Activated CD4-positive, CD25-positive, alpha-beta regulatory T cell treated with anti-CD3 and anti-CD28 coated beads, Interleukin-2, amount 50 U/mL, for 24 hours (primary cell): Measurements from ENCODE around the gene CATSPERB.
"Not testable (repeated sequence)": the region's sequence is repeated elsewhere in the genome, so short reads cannot be mapped to it uniquely, and the experiment has no call there.

Experiments used
- ATAC-seq, 2 donors: fragments of 150-1000 bp; cut with Tn5 transposase; one replicate each; pipeline ENCODE4 v1.10.0; 2021; ENCODE audit warnings: mild to moderate bottlenecking in 1 of 2, moderate library complexity in 1 of 2

Gene CATSPERB

GRCh38 chr14:91731986-91732385, at the start of gene CATSPERB:
CATSPERB (minus strand) TSS chr14:91732086; CDS start chr14:91729479, 2,607 bp downstream.
- no peak for ATAC-seq

DNA sequence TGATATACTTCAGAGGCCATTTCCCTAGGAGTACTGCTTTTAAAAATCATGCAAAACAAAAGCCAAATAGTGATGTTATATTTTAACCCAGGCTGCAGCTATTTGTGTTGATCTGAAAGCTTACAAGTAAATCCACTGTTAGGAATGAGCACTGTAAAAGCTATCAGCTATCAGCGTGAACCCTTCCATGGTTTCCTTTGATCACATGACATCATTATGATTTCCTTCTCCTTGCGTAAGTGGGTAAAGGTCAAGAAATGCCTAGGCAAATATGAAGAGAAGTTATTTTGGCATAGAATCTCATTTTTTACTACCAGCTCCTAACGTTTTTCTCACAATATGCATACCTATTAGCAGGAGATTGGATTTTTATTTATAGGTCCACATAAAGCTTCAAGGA, 48.6 kb upstream of the CATSPERB start:
- ATAC-seq, result no peak

DNA sequence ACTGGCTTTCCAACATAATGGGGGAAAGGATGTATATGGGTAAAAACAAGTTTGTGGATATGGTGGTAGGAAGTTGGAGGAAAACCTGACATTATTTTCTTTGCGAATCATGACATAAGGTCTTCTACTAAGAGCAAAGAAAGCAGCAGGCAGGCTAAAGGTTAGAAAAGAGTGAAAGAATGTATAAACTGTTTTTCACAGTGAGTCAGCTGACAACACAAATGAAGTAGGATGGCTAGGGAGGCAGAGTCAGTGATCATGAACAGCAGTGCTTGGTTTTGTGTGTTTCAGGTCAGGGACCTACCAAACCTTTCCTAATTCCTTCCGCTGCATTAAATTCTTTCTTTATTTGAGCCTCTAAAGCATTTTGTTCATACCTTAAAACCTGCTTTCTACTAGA, 46.3 kb upstream of the CATSPERB start:
- ATAC-seq, result no peak

DNA sequence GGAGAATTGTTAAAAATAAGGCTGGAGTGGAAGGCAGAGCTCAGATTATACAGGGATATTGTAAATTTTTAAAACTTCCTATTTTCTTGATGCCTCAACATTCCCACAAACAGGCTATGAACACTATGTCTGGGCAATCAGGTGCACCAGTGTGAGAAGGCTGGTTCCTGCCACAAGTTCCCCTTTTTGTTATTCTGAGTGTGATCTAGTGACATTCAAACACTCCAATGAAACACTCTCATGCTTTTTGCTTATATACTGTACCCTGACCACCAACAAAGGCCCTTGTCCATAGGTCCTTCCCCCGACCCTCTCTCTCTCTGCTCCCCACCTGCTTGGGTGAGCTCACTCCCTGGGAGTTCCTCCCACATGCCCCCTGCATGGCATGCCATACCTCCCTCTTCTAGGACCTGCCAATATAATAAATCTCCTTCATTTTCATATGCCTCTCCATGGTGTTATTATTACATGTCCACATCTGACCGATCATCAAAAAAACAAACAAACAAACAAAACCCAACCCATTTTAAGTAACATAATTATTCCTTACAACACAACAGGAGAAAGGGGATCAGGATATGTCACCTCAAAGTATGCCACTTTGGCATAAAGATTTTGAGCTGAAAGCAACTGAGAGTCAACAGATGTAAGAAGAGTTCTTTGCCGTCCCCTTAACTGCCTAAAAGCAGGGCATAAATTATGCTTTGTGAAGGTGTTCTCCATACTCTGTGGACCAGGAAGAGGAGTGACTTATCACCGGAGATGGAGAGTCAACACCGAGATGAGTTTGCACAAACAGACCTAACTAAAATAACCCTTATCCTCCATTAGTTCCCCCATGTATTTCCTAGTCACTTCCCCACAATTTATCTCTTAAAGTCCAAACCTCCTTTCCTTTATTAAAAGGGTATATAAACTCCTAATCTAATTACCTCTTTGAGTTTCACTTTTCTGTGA, 42.5 kb upstream of the CATSPERB start:
- ATAC-seq, result no peak

DNA sequence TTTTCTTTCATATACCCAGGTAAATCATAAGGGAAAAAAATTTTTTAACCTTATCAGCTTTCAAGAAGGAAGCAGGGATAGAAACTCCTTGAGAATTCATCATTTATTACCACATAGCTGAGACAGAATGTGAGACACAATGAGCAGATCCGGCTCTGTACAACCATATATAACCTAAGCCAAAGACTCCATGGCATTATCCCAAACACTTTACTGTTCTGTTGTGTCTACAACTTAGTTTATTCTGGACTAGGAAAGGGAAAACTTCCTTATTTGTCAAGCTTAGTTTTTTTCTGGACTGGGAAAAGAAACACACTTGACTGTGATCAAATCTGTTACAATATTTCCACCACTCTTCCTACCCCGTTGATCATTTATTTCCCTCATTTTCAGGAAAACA, 38.3 kb upstream of the CATSPERB start:
- ATAC-seq, result no peak

- no peak for ATAC-seq
Observed at GRCh38 chr14:91755570-91756295, 23.8 kb upstream of the CATSPERB start.

- no peak for ATAC-seq
Observed at GRCh38 chr14:91754819-91755218, 22.9 kb upstream of the CATSPERB start.

DNA sequence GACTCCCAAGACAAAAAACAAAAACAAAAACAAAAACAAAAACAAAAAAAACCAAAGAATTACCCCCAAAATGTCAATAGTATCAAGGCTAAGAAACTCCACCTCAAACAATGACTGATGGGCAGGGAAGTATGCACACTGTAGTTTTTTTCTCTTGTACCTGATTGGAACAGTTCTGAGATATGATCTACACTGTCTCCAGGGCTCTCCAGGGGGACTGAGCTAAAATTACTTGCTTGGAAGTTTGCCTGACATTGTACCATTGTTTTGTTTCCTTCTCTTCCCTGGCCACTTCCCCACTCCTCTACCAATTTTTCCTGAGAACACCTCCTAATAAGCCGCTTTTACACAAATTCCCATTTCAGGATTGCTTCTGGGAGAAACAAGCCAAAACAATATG, 22.3 kb upstream of the CATSPERB start:
- no peak for ATAC-seq

GRCh38 chr14:91753501-91754128, 21.7 kb upstream of the CATSPERB start:
- ATAC-seq, result no peak

- ATAC-seq, result no peak
Observed at GRCh38 chr14:91752961-91753360, 21.1 kb upstream of the CATSPERB start.

DNA sequence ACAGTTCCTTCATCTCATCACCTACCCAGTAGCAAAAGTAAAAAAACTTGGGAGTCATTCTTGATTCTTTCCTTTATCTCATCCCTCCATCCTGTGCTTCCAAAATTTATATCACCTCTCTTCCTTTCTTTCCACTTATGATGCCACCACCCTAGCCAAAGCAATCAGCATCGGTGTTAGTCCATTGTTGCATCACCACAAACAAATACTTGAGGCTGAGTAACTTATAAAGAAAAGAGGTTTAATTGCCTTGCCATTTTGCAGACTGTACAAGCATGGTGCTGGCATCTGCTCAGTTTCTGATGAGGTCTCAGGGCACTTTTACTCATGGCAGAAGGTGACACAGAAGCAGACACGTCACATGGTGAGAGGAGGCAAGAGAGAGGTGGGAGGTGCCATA, 19.8 kb upstream of the CATSPERB start:
- ATAC-seq, result no peak

GRCh38 chr14:91750634-91751198, 18.8 kb upstream of the CATSPERB start:
- no peak for ATAC-seq

DNA sequence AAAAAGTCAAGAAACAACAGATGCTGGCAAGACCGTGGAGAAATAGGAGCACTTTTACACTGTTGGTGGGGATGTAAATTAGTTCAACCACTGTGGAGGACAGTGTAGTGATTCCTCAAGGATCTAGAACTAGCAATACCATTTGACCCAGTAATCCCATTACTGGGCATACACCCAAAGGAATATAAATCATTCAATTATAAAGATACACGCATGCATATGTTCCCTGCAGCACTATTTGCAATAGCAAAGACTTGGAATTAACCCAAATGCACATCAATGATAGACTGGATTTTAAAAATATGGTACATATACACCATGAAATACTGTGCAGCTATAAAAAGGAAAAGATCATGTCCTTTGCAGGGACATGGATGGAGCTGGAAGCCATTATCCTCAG, 18.0 kb upstream of the CATSPERB start:
- no peak for ATAC-seq

GRCh38 chr14:91748049-91748448, 16.2 kb upstream of the CATSPERB start:
- no peak for ATAC-seq

- no peak for ATAC-seq
Observed at GRCh38 chr14:91745344-91745743, 13.5 kb upstream of the CATSPERB start.

GRCh38 chr14:91744068-91744480, 12.2 kb upstream of the CATSPERB start:
- peak; percentile 28 to 68 for ATAC-seq

- no peak for ATAC-seq
Observed at GRCh38 chr14:91743305-91743653, 11.4 kb upstream of the CATSPERB start.

GRCh38 chr14:91742621-91743304, 10.9 kb upstream of the CATSPERB start:
- no peak for ATAC-seq

DNA sequence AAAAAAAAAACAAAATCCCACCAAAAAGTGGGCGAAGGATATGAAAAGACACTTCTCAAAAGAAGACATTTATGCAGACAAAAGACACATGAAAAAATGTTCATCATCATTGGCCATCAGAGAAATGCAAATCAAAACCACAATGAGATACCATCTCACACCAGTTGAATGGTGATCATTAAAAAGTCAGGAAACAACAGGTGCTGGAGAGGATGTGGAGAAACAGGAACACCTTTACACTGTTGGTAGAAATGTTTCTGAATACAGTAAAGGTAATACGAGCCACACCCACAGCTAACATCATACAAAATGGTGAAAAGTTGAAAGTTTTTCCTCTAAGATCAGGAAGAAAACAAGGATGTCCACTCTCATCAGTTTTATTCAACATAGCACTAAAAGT, 8.0 kb upstream of the CATSPERB start:
- ATAC-seq, result not testable (repeated sequence)

- no peak for ATAC-seq
Observed at GRCh38 chr14:91737619-91738018, 5.7 kb upstream of the CATSPERB start.

DNA sequence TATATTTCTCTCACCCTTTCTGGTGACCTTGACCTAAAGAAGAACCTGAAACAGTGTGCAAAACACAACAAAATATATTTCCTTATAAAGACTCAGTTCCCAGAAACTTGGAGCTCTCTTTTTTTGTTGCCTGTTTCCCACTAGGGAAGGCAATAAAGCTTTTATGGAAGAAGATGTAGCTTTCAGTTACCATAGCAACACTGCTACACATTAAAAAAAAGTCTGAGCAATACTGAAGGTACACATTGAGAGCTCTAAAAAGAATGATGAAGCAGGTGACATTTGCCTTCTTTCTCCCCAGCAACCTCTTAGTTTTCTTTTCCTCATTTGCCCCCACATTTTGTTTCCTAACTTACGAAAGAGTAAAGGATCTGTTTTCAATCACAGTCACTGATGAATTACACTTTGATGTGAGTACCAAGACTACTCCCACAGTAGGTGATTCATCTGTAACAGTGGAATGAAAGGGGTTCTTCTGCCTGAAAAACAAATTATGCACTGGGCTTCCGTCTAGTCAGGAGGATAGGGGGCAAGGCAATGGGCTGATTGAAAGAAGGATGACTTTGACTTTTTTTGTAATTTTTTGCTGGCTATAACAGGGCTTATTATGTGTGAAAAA, 1.1 kb upstream of the CATSPERB start:
- peak in 1 of 2 donors; percentile 46 for ATAC-seq

DNA sequence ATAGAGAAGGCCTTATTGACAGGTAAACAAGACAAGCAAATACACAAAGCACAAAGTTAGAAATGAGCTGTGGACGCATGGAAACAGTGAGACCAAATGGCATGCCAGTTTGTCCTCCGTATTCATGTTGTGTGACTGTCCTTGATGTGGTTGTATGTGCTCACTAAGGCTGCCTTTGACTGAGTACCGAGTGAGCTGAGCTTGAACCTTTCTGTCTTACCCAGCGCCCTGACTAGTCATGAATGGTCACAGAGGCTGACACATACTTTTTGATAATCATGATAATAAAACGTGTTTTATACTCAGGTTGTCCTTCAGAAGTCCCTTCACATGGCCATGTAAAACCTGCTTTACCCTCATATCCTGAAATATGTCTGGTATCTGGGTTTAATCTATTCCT, 553 bp upstream of the CATSPERB start:
- ATAC-seq, result no peak
